ENCODE results near the gene SLC25A45.
A peak's percentile ranks its signal among the peaks of the same experiment; 100 is the strongest.

The SLC25A45 gene

DNA sequence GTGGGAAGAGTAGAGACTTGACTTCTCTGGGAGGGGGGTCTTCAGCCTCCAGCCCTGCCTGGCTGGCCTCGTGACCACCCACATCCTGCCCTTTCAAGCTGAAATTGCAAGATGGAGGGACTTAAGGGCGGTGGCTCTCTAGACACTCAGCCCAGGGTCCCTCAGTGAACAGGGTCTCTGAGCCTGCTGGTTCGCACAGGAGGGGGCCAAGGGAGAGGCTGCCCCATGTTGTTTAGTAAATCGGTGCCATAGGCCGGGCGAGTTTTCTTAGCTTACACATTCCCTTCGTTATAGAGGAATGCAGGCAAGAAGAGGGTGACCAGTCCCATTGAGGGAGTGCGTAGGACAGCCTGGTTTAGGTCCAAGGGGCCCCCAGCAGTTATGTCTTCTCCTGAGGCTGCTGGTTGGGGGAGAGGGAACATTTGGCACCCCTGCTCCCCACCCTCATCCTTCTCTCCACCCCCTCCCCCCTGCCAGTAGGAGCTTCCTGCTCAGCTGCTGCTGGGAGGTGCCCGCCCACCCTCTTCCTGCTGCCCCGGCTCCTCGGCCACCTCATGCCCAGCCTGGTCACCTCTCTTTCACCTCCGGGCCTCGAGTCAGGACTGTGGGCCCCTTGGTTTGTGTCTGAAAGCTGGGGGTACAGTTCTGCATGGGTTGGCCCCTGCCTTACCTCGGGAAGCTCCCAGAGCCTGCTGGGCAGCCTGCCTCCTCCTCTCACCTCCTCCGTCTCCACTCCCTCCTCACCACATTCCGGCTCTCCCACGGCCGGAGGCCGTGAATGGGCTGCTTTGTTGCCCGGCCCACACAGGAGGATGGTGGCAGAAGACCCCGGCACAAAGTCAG, 7.9 kb upstream of the SLC25A45 start:
- no peak overlapping the region for H3K27ac Mint-ChIP-seq
- no peak overlapping the region for H3K4me3 Mint-ChIP-seq

GRCh38 chr11:65389294-65389980, 7.0 kb upstream of the SLC25A45 start:
- Mint-ChIP-seq H3K4me1 (ENCODE audit: low read depth) (peaks cover 30% of the 10 kb centered on the region), H3K27me3 (ENCODE audit: low read depth) (no peaks in the 10 kb centered on the region), H3K9me3 (no peaks in the 10 kb centered on the region), H3K36me3 (ENCODE audit: low read depth) (peaks cover 18% of the 10 kb centered on the region), H3K4me3 (peak overlapping the region; percentile 78), H3K27ac (peak overlapping the region; percentile 64)
- no peak for DNase-seq (ENCODE audit: low spot score)

More for the DNA sequence above, 7.9 kb upstream of the SLC25A45 start:
- Mint-ChIP-seq H3K36me3 (ENCODE audit: low read depth) (peaks cover 18% of the 10 kb centered on the region), H3K4me1 (ENCODE audit: low read depth) (peaks cover 21% of the 10 kb centered on the region), H3K9me3 (no peaks in the 10 kb centered on the region), H3K27me3 (ENCODE audit: low read depth) (no peaks in the 10 kb centered on the region)
- no peak for DNase-seq (ENCODE audit: low spot score)

- H3K9me3 Mint-ChIP-seq: no peaks in the 10 kb centered on the region
- DNase-seq (ENCODE audit: low spot score): no peak
- peaks cover 18% of the 10 kb centered on the region for H3K36me3 Mint-ChIP-seq (ENCODE audit: low read depth)
- H3K4me3 Mint-ChIP-seq: peak overlapping the region; percentile 78
- peak overlapping the region; percentile 64 for H3K27ac Mint-ChIP-seq
- H3K4me1 Mint-ChIP-seq (ENCODE audit: low read depth): peaks cover 37% of the 10 kb centered on the region
- H3K27me3 Mint-ChIP-seq (ENCODE audit: low read depth): no peaks in the 10 kb centered on the region
Measured at GRCh38 chr11:65388731-65389130, 6.3 kb upstream of the SLC25A45 start.

GRCh38 chr11:65386307-65387140, 4.1 kb upstream of the SLC25A45 start, which contains the start of gene FRMD8:
Gene FRMD8 (plus strand): TSS chr11:65386637. CDS start chr11:65387037, 400 bp downstream.
- H3K9me3 Mint-ChIP-seq: no peaks in the 10 kb centered on the region
- H3K27ac Mint-ChIP-seq: peak within 1 kb of the TSS; percentile 98
- peaks cover 51% of the 10 kb centered on the region for H3K4me1 Mint-ChIP-seq (ENCODE audit: low read depth)
- peak; percentile 87 for DNase-seq (ENCODE audit: low spot score)
- no peaks in the 10 kb centered on the region for H3K27me3 Mint-ChIP-seq (ENCODE audit: low read depth)
- H3K36me3 Mint-ChIP-seq (ENCODE audit: low read depth): peaks cover 13% of the 10 kb centered on the region
- peak within 1 kb of the TSS; percentile 95 for H3K4me3 Mint-ChIP-seq

- peaks cover 14% of the 10 kb centered on the region for H3K36me3 Mint-ChIP-seq (ENCODE audit: low read depth)
- no peaks in the 10 kb centered on the region for H3K9me3 Mint-ChIP-seq
- peaks cover 51% of the 10 kb centered on the region for H3K4me1 Mint-ChIP-seq (ENCODE audit: low read depth)
- H3K4me3 Mint-ChIP-seq: peak overlapping the region; percentile 89
- no peak for DNase-seq (ENCODE audit: low spot score)
- peak overlapping the region; percentile 98 for H3K27ac Mint-ChIP-seq
- H3K27me3 Mint-ChIP-seq (ENCODE audit: low read depth): no peaks in the 10 kb centered on the region
Measured at GRCh38 chr11:65384301-65384889, 1.9 kb upstream of the SLC25A45 start.

DNA sequence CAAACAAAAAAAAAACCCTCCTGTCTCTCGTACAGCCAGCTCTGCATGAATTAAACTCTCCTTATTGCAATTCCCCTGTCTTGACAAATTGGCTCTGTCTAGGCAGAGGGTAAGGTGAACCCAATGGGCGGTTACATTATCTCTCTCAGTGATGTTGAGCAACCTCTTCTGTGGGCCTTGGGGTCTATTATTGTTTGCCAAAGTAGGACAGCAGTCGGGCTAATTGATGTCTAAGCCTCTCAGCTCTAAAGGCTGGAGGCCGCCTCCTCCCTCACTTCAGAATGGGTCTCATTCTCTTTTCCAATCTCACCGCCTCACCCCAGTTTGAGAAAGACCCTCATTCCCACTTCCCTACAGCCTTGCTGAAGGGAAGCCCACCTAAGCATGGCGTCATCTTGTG, 1.3 kb upstream of the SLC25A45 start:
- Mint-ChIP-seq H3K27ac (peak overlapping the region; percentile 98), H3K4me1 (ENCODE audit: low read depth) (peaks cover 46% of the 10 kb centered on the region), H3K36me3 (ENCODE audit: low read depth) (peaks cover 11% of the 10 kb centered on the region), H3K4me3 (peak overlapping the region; percentile 89), H3K27me3 (ENCODE audit: low read depth) (no peaks in the 10 kb centered on the region), H3K9me3 (no peaks in the 10 kb centered on the region)
- DNase-seq (ENCODE audit: low spot score): no peak

GRCh38 chr11:65382804-65383368, 440 bp upstream of the SLC25A45 start:
- no peaks in the 10 kb centered on the region for H3K9me3 Mint-ChIP-seq
- H3K27me3 Mint-ChIP-seq (ENCODE audit: low read depth): no peaks in the 10 kb centered on the region
- peaks cover 37% of the 10 kb centered on the region for H3K4me1 Mint-ChIP-seq (ENCODE audit: low read depth)
- no peak for DNase-seq (ENCODE audit: low spot score)
- H3K27ac Mint-ChIP-seq: peak overlapping the region; percentile 98
- H3K36me3 Mint-ChIP-seq (ENCODE audit: low read depth): peaks cover 4% of the 10 kb centered on the region
- H3K4me3 Mint-ChIP-seq: peak overlapping the region; percentile 89

DNA sequence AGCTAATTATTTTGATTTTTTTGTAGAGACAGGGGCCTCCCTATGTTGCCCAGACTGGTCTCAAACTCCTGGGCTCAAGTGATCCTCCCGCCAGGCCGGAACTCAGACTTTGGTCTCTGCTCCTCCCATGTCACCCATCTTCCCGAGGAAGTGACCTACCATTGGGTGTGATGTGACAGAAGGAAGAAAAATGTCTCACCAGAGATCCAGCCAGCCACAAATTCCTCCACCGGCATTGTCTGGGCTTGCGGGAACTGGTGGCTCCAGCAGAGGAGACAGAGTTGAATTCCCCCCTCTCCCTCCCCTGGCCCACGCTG, 772 bp downstream of the SLC25A45 start:
- Mint-ChIP-seq H3K4me1 (ENCODE audit: low read depth) (peaks cover 35% of the 10 kb centered on the region), H3K9me3 (no peaks in the 10 kb centered on the region), H3K36me3 (ENCODE audit: low read depth) (peaks cover 3% of the 10 kb centered on the region), H3K27me3 (ENCODE audit: low read depth) (no peaks in the 10 kb centered on the region), H3K27ac (peak overlapping the region; percentile 98), H3K4me3 (peak overlapping the region; percentile 89)
- DNase-seq (ENCODE audit: low spot score): peak; percentile 56

GRCh38 chr11:65380460-65381119, 1.9 kb downstream of the SLC25A45 start:
- peak overlapping the region; percentile 53 for H3K4me3 Mint-ChIP-seq
- H3K36me3 Mint-ChIP-seq (ENCODE audit: low read depth): peaks cover 3% of the 10 kb centered on the region
- H3K9me3 Mint-ChIP-seq: no peaks in the 10 kb centered on the region
- DNase-seq (ENCODE audit: low spot score): no peak
- H3K27me3 Mint-ChIP-seq (ENCODE audit: low read depth): no peaks in the 10 kb centered on the region
- peak overlapping the region; percentile 55 for H3K27ac Mint-ChIP-seq
- peaks cover 35% of the 10 kb centered on the region for H3K4me1 Mint-ChIP-seq (ENCODE audit: low read depth)

- peak overlapping the region; percentile 55 for H3K27ac Mint-ChIP-seq
- peak overlapping the region; percentile 53 for H3K4me3 Mint-ChIP-seq
- H3K27me3 Mint-ChIP-seq (ENCODE audit: low read depth): no peaks in the 10 kb centered on the region
- H3K4me1 Mint-ChIP-seq (ENCODE audit: low read depth): peaks cover 28% of the 10 kb centered on the region
- no peaks in the 10 kb centered on the region for H3K9me3 Mint-ChIP-seq
- no peak for DNase-seq (ENCODE audit: low spot score)
- peaks cover 3% of the 10 kb centered on the region for H3K36me3 Mint-ChIP-seq (ENCODE audit: low read depth)
Measured at GRCh38 chr11:65379698-65380459, 2.6 kb downstream of the SLC25A45 start.

- no peaks in the 10 kb centered on the region for H3K27me3 Mint-ChIP-seq (ENCODE audit: low read depth)
- H3K36me3 Mint-ChIP-seq (ENCODE audit: low read depth): peaks cover 3% of the 10 kb centered on the region
- H3K9me3 Mint-ChIP-seq: no peaks in the 10 kb centered on the region
- no peak for DNase-seq (ENCODE audit: low spot score)
- H3K4me1 Mint-ChIP-seq (ENCODE audit: low read depth): peaks cover 20% of the 10 kb centered on the region
- no peak overlapping the region for H3K4me3 Mint-ChIP-seq
- H3K27ac Mint-ChIP-seq: no peak overlapping the region
Measured at GRCh38 chr11:65378928-65379638, 3.4 kb downstream of the SLC25A45 start.

Measured in T-helper 2 cell treated with Interferon-gamma antibody and Interleukin-4, amounts not matched to agents 5 μg/mL and 100 μg/mL, for 36 hours (primary cell).